Measurements from ENCODE around the gene KPNB1. TPM values are rescaled to one million over a fixed set of nuclear protein-coding genes. Genes with fewer than 3 reads are reported as not detected.
A peak's percentile ranks its signal among the peaks of the same experiment; 100 is the strongest.

Gene KPNB1
- polyA plus RNA-seq, 1 donor from 2014 or later, result 117 TPM

DNA sequence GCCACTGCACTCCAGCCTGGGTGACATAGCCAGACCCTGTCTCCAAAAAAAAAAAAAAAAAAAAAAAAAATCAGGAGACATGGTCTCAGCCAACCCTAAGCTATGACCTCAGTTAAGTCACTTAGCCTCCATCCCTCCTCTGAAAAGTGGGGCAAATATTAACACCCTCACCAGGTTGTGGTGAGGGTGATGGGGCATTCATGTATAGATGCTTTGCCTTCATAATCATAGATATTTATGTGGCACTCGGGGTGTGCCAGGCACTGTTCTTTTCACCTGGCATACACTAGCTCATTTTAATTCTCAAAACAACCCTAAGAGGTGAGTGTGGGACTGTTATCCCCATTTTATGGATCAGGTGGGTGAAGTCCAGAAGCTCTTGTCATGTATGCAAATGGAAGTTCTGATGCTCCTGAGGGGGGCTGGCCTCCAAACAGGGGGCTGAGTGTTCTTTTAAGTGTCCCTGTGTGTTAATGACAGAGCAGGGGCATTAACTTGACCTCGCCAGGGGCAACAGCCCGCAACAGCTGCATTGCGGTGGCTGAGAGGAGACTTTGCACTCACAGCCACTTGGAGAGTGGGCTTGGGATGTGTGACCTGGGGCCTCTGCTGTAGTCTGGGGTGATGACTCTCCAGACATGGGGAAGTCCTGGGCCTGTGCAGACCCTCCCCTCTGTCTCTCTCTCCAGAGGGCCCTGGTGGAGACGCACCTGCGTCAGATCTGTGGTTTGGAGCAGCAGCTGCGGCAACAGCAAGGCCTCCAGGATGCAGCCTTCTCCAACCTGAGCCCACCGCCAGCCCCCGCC, 48.4 kb downstream of the KPNB1 start:
- no peak for TF ChIP-seq MXI1 (conservative IDR thresholded peaks at IDR 0.05; ENCODE audit: poor library complexity, severe bottlenecking)
- TF ChIP-seq, protein P1, sequence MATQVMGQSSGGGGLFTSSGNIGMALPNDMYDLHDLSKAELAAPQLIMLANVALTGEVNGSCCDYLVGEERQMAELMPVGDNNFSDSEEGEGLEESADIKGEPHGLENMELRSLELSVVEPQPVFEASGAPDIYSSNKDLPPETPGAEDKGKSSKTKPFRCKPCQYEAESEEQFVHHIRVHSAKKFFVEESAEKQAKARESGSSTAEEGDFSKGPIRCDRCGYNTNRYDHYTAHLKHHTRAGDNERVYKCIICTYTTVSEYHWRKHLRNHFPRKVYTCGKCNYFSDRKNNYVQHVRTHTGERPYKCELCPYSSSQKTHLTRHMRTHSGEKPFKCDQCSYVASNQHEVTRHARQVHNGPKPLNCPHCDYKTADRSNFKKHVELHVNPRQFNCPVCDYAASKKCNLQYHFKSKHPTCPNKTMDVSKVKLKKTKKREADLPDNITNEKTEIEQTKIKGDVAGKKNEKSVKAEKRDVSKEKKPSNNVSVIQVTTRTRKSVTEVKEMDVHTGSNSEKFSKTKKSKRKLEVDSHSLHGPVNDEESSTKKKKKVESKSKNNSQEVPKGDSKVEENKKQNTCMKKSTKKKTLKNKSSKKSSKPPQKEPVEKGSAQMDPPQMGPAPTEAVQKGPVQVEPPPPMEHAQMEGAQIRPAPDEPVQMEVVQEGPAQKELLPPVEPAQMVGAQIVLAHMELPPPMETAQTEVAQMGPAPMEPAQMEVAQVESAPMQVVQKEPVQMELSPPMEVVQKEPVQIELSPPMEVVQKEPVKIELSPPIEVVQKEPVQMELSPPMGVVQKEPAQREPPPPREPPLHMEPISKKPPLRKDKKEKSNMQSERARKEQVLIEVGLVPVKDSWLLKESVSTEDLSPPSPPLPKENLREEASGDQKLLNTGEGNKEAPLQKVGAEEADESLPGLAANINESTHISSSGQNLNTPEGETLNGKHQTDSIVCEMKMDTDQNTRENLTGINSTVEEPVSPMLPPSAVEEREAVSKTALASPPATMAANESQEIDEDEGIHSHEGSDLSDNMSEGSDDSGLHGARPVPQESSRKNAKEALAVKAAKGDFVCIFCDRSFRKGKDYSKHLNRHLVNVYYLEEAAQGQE (IDR thresholded peaks at IDR 0.05; ENCODE audit: borderline replicate concordance), result no peak
- no peak for TF ChIP-seq POLR2AphosphoS5 (IDR thresholded peaks at IDR 0.05)
- TF ChIP-seq RAD21 (conservative IDR thresholded peaks at IDR 0.05), result no peak
- TF ChIP-seq, protein P2, sequence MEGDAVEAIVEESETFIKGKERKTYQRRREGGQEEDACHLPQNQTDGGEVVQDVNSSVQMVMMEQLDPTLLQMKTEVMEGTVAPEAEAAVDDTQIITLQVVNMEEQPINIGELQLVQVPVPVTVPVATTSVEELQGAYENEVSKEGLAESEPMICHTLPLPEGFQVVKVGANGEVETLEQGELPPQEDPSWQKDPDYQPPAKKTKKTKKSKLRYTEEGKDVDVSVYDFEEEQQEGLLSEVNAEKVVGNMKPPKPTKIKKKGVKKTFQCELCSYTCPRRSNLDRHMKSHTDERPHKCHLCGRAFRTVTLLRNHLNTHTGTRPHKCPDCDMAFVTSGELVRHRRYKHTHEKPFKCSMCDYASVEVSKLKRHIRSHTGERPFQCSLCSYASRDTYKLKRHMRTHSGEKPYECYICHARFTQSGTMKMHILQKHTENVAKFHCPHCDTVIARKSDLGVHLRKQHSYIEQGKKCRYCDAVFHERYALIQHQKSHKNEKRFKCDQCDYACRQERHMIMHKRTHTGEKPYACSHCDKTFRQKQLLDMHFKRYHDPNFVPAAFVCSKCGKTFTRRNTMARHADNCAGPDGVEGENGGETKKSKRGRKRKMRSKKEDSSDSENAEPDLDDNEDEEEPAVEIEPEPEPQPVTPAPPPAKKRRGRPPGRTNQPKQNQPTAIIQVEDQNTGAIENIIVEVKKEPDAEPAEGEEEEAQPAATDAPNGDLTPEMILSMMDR (IDR thresholded peaks at IDR 0.05; ENCODE audit: poor library complexity, severe bottlenecking), result no peak
- TF ChIP-seq SMC3 (conservative IDR thresholded peaks at IDR 0.05; ENCODE audit: poor library complexity), result no peak
- TF ChIP-seq TAF1 (IDR thresholded peaks at IDR 0.05; ENCODE audit: low read depth), result no peak
- no peak for TF ChIP-seq EZH2 (IDR thresholded peaks at IDR 0.05; ENCODE audit: borderline replicate concordance, insufficient read depth, low read length, poor library complexity, severe bottlenecking)
- no peak for TF ChIP-seq EP300 (conservative IDR thresholded peaks at IDR 0.05; ENCODE audit: poor library complexity, severe bottlenecking)

DNA sequence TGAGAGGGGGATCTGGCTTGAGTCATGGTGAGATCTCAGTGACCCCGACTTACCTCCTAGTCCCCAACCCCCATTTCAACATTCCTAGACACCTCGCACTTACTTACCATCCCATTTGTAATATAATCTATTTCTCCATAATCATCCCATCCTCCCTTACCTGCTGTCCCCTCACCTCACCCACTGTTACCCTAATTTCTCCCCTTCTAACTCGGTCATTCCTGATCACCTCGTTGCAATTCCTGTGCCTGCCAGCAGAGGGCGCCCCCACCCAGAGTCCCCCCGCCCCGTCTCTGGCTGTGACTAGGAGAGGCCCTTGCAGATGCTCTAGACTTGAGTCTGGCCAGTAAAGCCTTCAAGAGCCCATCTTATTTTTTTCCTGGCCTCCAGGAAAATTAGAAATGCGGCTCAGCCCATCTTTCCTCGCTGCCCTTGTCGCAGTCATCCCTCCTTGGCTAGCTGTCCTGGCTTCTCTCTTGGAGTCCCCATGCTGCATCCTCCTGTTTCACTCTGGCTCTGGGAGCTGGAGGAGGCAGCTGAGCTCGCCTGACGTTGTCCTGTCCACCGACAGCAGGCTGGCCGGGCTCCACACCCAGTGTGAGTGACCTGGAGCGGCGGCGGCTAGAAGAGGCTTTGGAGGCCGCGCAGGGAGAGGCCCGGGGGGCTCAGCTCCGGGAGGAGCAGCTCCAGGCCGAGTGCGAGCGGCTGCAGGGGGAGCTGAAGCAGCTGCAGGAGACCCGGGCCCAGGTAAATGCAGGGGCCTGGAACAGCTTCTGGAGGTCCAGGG, 49.2 kb downstream of the KPNB1 start:
- no peak overlapping the region for H3K9ac ChIP-seq (ENCODE audit: low read length)
- no peaks in the 10 kb centered on the region for H3K9me3 ChIP-seq (ENCODE audit: low read length)
- no peaks in the 10 kb centered on the region for H3K79me2 ChIP-seq (replicated peaks; ENCODE audit: insufficient read depth, low read length)
- H2AFZ ChIP-seq (ENCODE audit: low read depth, low read length), result no peak overlapping the region
- H3K27ac ChIP-seq (ENCODE audit: low read length), result no peak overlapping the region
- H3K27me3 ChIP-seq (ENCODE audit: insufficient read depth, low read depth, low read length), result no peaks in the 10 kb centered on the region
- no peaks in the 10 kb centered on the region for H3K36me3 ChIP-seq (ENCODE audit: insufficient read depth, low read length)
- no peak overlapping the region for H3K4me3 ChIP-seq (ENCODE audit: low read length)
- H4K20me1 ChIP-seq (ENCODE audit: insufficient read depth), result no peaks in the 10 kb centered on the region
- no peaks in the 10 kb centered on the region for H3K9me2 ChIP-seq (ENCODE audit: insufficient read depth, low read length)
- no peak overlapping the region for H3K4me2 ChIP-seq (ENCODE audit: low read length)
- TF ChIP-seq EZH2 (IDR thresholded peaks at IDR 0.05; ENCODE audit: borderline replicate concordance, insufficient read depth, low read length, poor library complexity, severe bottlenecking), result no peak
- TF ChIP-seq, protein P2 (IDR thresholded peaks at IDR 0.05; ENCODE audit: poor library complexity, severe bottlenecking), result peak; percentile 74
- TF ChIP-seq SMC3 (conservative IDR thresholded peaks at IDR 0.05; ENCODE audit: poor library complexity), result peak; percentile 72
- TF ChIP-seq TAF1 (IDR thresholded peaks at IDR 0.05; ENCODE audit: low read depth), result no peak
- no peak for TF ChIP-seq POLR2AphosphoS5 (IDR thresholded peaks at IDR 0.05)
- TF ChIP-seq EP300 (conservative IDR thresholded peaks at IDR 0.05; ENCODE audit: poor library complexity, severe bottlenecking), result no peak
- no peak for TF ChIP-seq MXI1 (conservative IDR thresholded peaks at IDR 0.05; ENCODE audit: poor library complexity, severe bottlenecking)
- TF ChIP-seq RAD21 (conservative IDR thresholded peaks at IDR 0.05), result peak; percentile 60
- TF ChIP-seq, protein P1 (IDR thresholded peaks at IDR 0.05; ENCODE audit: borderline replicate concordance), result no peak
- H3F3A ChIP-seq (ENCODE audit: insufficient read depth, low read length, poor library complexity, severe bottlenecking), result no peaks in the 10 kb centered on the region

More for the DNA sequence above, 48.4 kb downstream of the KPNB1 start:
- Histone ChIP-seq H3K79me2 (replicated peaks; ENCODE audit: insufficient read depth, low read length) (no peaks in the 10 kb centered on the region), H3K36me3 (ENCODE audit: insufficient read depth, low read length) (no peaks in the 10 kb centered on the region), H4K20me1 (ENCODE audit: insufficient read depth) (no peaks in the 10 kb centered on the region), H2AFZ (ENCODE audit: low read depth, low read length) (no peak overlapping the region), H3K4me2 (ENCODE audit: low read length) (no peak overlapping the region), H3K27ac (ENCODE audit: low read length) (no peak overlapping the region), H3K4me3 (ENCODE audit: low read length) (no peak overlapping the region), H3F3A (ENCODE audit: insufficient read depth, low read length, poor library complexity, severe bottlenecking) (no peaks in the 10 kb centered on the region), H3K9ac (ENCODE audit: low read length) (no peak overlapping the region), H3K27me3 (ENCODE audit: insufficient read depth, low read depth, low read length) (no peaks in the 10 kb centered on the region), H3K9me2 (ENCODE audit: insufficient read depth, low read length) (no peaks in the 10 kb centered on the region), H3K9me3 (ENCODE audit: low read length) (no peaks in the 10 kb centered on the region)
